Liver (tissue), 9 donors: Measurements from ENCODE around the gene FHDC1. TPM values are rescaled to one million over a fixed set of nuclear protein-coding genes. Genes with fewer than 3 reads are reported as not detected.

Source experiments
- DNase-seq: peaks from one replicate; pipeline ENCODE4 v3.0.0-alpha.2; 2017; ENCODE audit warnings: low spot score
- H3K27ac ChIP-seq, 2 donors: one replicate each; pipeline ENCODE4 v1.7.0; 2013; ENCODE audit warnings: inconsistent platforms in 2 of 2, low read length in 2 of 2, control low read depth in 1 of 2, low read depth in 1 of 2, mild to moderate bottlenecking in 1 of 2
- H3K27me3 ChIP-seq, 4 donors: one replicate each; pipeline versions ENCODE4 v1.6.1 to v1.7.0; 2013; ENCODE audit warnings: low read length in 3 of 4, inconsistent platforms in 1 of 4, mild to moderate bottlenecking in 1 of 4, moderate library complexity in 1 of 4; ENCODE audit not compliant: control insufficient read depth in 4 of 4, insufficient read depth in 4 of 4
- H3K36me3 ChIP-seq, 4 donors: one replicate each; pipeline versions ENCODE4 v1.6.1 to v1.7.0; 2013; ENCODE audit warnings: low read length in 3 of 4, mild to moderate bottlenecking in 3 of 4, low read depth in 1 of 4, moderate library complexity in 1 of 4; ENCODE audit not compliant: control insufficient read depth in 4 of 4, insufficient read depth in 3 of 4
- H3K4me1 ChIP-seq, 4 donors: one replicate each; pipeline versions ENCODE4 v1.6.1 to v1.7.0; 2013; ENCODE audit warnings: low read length in 3 of 4, mild to moderate bottlenecking in 3 of 4, moderate library complexity in 1 of 4; ENCODE audit not compliant: control insufficient read depth in 4 of 4, insufficient read depth in 4 of 4
- H3K4me3 ChIP-seq, 3 donors: one replicate each; pipeline versions ENCODE4 v1.6.1 to v1.7.0; 2013; ENCODE audit warnings: low read length in 3 of 3, control low read depth in 1 of 3, low read depth in 1 of 3, mild to moderate bottlenecking in 1 of 3
- H3K9ac ChIP-seq, 2 donors: one replicate each; pipeline ENCODE4 v1.7.0; 2013; ENCODE audit warnings: low read length in 2 of 2, mild to moderate bottlenecking in 2 of 2, moderate library complexity in 2 of 2, control low read depth in 1 of 2, low read depth in 1 of 2
- H3K9me3 ChIP-seq, 4 donors: one replicate each; pipeline versions ENCODE4 v1.6.1 to v1.7.0; 2013; ENCODE audit warnings: low read length in 3 of 4; ENCODE audit not compliant: control insufficient read depth in 4 of 4
- CTCF ChIP-seq: fragments of 150-350 bp; IDR thresholded peaks from 2 replicates; pipeline ENCODE4 v1.5.1; 2017; ENCODE audit warnings: improper control_type of control experiment, low read depth, low read length; ENCODE audit not compliant: missing input control
- EGR1 ChIP-seq, 2 donors: IDR thresholded peaks; 2 replicates each; pipeline ENCODE4 v1.6.1; 2016 to 2018; ENCODE audit warnings: antibody characterized with exemption in 2 of 2, low read depth in 2 of 2
- FOXA1 ChIP-seq: IDR thresholded peaks from 2 replicates; pipeline ENCODE4 v1.6.1; 2016; ENCODE audit warnings: antibody characterized with exemption
- FOXA2 ChIP-seq: IDR thresholded peaks from 2 replicates; pipeline ENCODE4 v1.6.1; 2016; ENCODE audit warnings: antibody characterized with exemption
- GABPA ChIP-seq, 2 donors: IDR thresholded peaks in 1 of 2; conservative IDR thresholded peaks in 1 of 2; 2 replicates each; pipeline ENCODE4 v1.6.1; 2016; ENCODE audit warnings: antibody characterized with exemption in 2 of 2, mild to moderate bottlenecking in 1 of 2, moderate library complexity in 1 of 2
- HNF4A ChIP-seq, 2 donors: conservative IDR thresholded peaks; 2 replicates each; pipeline ENCODE4 v1.6.1; 2016; ENCODE audit warnings: antibody characterized with exemption in 2 of 2, mild to moderate bottlenecking in 2 of 2
- HNF4G ChIP-seq: IDR thresholded peaks from 2 replicates; pipeline ENCODE4 v1.6.1; 2016; ENCODE audit warnings: antibody characterized with exemption
- JUND ChIP-seq, 2 donors: IDR thresholded peaks; 2 replicates each; pipeline ENCODE4 v1.6.1; 2016; ENCODE audit warnings: antibody characterized with exemption in 2 of 2
- MAX ChIP-seq: IDR thresholded peaks from 2 replicates; pipeline ENCODE4 v1.6.1; 2016; ENCODE audit warnings: antibody characterized with exemption
- RAD21 ChIP-seq, 2 donors: IDR thresholded peaks; 2 replicates each; pipeline ENCODE4 v1.6.1; 2016; ENCODE audit warnings: antibody characterized with exemption in 2 of 2, mild to moderate bottlenecking in 2 of 2
- RXRA ChIP-seq, 2 donors: IDR thresholded peaks; 2 replicates each; pipeline ENCODE4 v1.6.1; 2017 to 2018; ENCODE audit warnings: antibody characterized with exemption in 2 of 2, mild to moderate bottlenecking in 1 of 2
- SP1 ChIP-seq: IDR thresholded peaks from 2 replicates; pipeline ENCODE4 v1.6.1; 2018; ENCODE audit warnings: antibody characterized with exemption, mild to moderate bottlenecking
- TAF1 ChIP-seq: conservative IDR thresholded peaks from 2 replicates; pipeline ENCODE4 v1.6.1; 2016; ENCODE audit warnings: antibody characterized with exemption, mild to moderate bottlenecking
- YY1 ChIP-seq: IDR thresholded peaks from 2 replicates; pipeline ENCODE4 v1.6.1; 2016; ENCODE audit warnings: antibody characterized with exemption, mild to moderate bottlenecking
- ZBTB33 ChIP-seq: IDR thresholded peaks from 2 replicates; pipeline ENCODE4 v1.6.1; 2016; ENCODE audit warnings: antibody characterized with exemption
- WGBS: extraction: QIAGEN DNeasy Blood & Tissue Kit; methylation state at CpG from one replicate; pipeline ENCODE4 v1.1.7; 2013; 5-methylcytosine and 5-hydroxymethylcytosine counted together
- polyA plus RNA-seq, 2 donors: library from polyadenylated mRNA; stranded (reverse) in 1 of 2; unstranded in 1 of 2; fragments of 200-250 nt in 1 of 2; fragments of >200 nt in 1 of 2; fragmentation: Nextera tagmentation in 1 of 2; extraction: Ambion mirVana in 1 of 2; gene quantifications; one replicate each; pipeline versions ENCODE4 v1.2.1 to v1.2.3, GENCODE V29; 2013 to 2015
- total RNA-seq, 2 donors: library from RNA; depleted of rRNA; stranded (reverse); fragments of >200 nt; gene quantifications; one replicate each; pipeline ENCODE4 v1.2.3, GENCODE V29; 2014
- TF ChIP-seq, protein P1 (sequence below): IDR thresholded peaks from 2 replicates; pipeline ENCODE4 v1.6.1; 2016; ENCODE audit warnings: antibody characterized with exemption, mild to moderate bottlenecking
- TF ChIP-seq, protein P2 (sequence below): IDR thresholded peaks from 2 replicates; pipeline ENCODE4 v1.6.1; 2016; ENCODE audit warnings: antibody characterized with exemption
- donor health status: healthy.
- donor health status: healthy.
- donor health status: healthy.
- donor health status: healthy.
- donor health status: healthy.

FHDC1 gene
- total and polyA plus RNA-seq, 4 donors: 0.06 to 33.0 (median 0.11) TPM

DNA sequence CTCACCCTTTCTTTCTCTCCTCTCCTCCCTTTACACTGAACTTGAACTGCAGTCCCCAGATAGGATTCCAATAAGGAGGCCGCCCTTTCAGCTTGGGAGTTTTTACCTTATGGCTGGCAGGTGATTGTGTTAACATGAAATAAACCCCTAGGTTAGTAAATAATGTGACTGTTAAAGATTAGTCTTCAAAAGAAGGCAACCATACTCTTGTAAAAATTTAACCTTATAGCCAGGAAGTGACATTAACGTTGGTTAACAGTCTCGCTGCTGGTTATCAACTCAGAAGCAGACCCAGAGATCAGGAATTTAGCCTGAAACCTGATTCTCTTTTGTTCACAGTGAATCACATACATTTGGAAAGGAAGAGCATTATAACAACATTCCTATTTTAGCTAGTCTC, 15.2 kb downstream of the FHDC1 start:
- H3K36me3 ChIP-seq: no peaks in the 10 kb centered on the region
- 70% methylated on average over 3 of the region's 3 CpGs for WGBS
- H3K9me3 ChIP-seq: no peaks in the 10 kb centered on the region
- TF ChIP-seq, protein P1, sequence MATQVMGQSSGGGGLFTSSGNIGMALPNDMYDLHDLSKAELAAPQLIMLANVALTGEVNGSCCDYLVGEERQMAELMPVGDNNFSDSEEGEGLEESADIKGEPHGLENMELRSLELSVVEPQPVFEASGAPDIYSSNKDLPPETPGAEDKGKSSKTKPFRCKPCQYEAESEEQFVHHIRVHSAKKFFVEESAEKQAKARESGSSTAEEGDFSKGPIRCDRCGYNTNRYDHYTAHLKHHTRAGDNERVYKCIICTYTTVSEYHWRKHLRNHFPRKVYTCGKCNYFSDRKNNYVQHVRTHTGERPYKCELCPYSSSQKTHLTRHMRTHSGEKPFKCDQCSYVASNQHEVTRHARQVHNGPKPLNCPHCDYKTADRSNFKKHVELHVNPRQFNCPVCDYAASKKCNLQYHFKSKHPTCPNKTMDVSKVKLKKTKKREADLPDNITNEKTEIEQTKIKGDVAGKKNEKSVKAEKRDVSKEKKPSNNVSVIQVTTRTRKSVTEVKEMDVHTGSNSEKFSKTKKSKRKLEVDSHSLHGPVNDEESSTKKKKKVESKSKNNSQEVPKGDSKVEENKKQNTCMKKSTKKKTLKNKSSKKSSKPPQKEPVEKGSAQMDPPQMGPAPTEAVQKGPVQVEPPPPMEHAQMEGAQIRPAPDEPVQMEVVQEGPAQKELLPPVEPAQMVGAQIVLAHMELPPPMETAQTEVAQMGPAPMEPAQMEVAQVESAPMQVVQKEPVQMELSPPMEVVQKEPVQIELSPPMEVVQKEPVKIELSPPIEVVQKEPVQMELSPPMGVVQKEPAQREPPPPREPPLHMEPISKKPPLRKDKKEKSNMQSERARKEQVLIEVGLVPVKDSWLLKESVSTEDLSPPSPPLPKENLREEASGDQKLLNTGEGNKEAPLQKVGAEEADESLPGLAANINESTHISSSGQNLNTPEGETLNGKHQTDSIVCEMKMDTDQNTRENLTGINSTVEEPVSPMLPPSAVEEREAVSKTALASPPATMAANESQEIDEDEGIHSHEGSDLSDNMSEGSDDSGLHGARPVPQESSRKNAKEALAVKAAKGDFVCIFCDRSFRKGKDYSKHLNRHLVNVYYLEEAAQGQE: no peak
- TF ChIP-seq SP1 (no peak), GABPA (IDR thresholded peaks at IDR 0.05 in 1 of 2, conservative IDR thresholded peaks at IDR 0.05 in 1 of 2) (no peak), MAX (no peak), YY1 (no peak), RXRA (IDR thresholded peaks at IDR 0.05) (no peak), CTCF (no peak), FOXA2 (no peak), RAD21 (IDR thresholded peaks at IDR 0.05) (no peak), EGR1 (IDR thresholded peaks at IDR 0.05; ENCODE audit: low read depth in 2 of 2) (no peak), JUND (IDR thresholded peaks at IDR 0.05) (no peak), FOXA1 (no peak), HNF4G (no peak), ZBTB33 (no peak), HNF4A (conservative IDR thresholded peaks at IDR 0.05) (no peak), TAF1 (no peak)
- TF ChIP-seq, protein P2, sequence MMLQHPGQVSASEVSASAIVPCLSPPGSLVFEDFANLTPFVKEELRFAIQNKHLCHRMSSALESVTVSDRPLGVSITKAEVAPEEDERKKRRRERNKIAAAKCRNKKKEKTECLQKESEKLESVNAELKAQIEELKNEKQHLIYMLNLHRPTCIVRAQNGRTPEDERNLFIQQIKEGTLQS: no peak
- no peaks in the 10 kb centered on the region for H3K4me1 ChIP-seq
- no peak for DNase-seq
- H3K4me3 ChIP-seq: no peak overlapping the region
- H3K9ac ChIP-seq: no peak overlapping the region
- no peak overlapping the region for H3K27ac ChIP-seq
- H3K27me3 ChIP-seq: no peaks in the 10 kb centered on the region

GRCh38 chr4:152953514-152953913, 17.4 kb downstream of the FHDC1 start:
- Histone ChIP-seq H3K9ac (no peak overlapping the region), H3K27me3 (no peaks in the 10 kb centered on the region), H3K4me1 (peaks cover 0 to 11% (median 9%) of the 10 kb centered on the region in 4 donors), H3K36me3 (no peaks in the 10 kb centered on the region), H3K9me3 (no peaks in the 10 kb centered on the region), H3K4me3 (no peak overlapping the region), H3K27ac (no peak overlapping the region)
- DNase-seq: no peak
- WGBS: 89% methylated on average over 3 of the region's 3 CpGs
- TF ChIP-seq YY1: no peak
- TF ChIP-seq, protein P1: no peak
